ENCODE data around the gene KLHL36.

DNA sequence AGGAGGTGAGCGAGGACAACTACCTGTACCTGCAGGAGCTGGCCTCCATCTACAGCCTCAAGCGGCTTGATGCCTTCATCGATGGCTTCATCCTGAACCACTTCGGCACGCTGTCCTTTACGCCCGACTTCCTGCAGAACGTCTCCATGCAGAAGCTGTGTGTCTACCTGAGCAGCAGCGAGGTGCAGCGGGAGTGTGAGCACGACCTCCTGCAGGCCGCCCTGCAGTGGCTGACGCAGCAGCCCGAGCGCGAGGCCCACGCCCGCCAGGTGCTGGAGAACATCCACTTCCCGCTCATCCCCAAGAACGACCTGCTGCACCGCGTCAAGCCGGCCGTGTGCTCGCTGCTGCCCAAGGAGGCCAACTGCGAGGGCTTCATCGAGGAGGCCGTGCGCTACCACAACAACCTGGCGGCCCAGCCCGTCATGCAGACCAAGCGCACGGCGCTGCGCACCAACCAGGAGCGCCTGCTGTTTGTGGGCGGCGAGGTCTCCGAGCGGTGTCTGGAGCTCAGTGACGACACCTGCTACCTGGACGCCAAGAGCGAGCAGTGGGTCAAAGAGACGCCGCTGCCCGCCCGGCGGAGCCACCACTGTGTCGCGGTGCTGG lies 9.0 kb downstream of the KLHL36 start:
- TF ChIP-seq, protein P1, sequence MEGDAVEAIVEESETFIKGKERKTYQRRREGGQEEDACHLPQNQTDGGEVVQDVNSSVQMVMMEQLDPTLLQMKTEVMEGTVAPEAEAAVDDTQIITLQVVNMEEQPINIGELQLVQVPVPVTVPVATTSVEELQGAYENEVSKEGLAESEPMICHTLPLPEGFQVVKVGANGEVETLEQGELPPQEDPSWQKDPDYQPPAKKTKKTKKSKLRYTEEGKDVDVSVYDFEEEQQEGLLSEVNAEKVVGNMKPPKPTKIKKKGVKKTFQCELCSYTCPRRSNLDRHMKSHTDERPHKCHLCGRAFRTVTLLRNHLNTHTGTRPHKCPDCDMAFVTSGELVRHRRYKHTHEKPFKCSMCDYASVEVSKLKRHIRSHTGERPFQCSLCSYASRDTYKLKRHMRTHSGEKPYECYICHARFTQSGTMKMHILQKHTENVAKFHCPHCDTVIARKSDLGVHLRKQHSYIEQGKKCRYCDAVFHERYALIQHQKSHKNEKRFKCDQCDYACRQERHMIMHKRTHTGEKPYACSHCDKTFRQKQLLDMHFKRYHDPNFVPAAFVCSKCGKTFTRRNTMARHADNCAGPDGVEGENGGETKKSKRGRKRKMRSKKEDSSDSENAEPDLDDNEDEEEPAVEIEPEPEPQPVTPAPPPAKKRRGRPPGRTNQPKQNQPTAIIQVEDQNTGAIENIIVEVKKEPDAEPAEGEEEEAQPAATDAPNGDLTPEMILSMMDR (conservative IDR thresholded peaks at IDR 0.05; ENCODE audit: low read depth, low read length): no peak
- no peak for TF ChIP-seq EZH2 (IDR thresholded peaks at IDR 0.05; ENCODE audit: borderline replicate concordance, low read depth, low read length, poor library complexity, severe bottlenecking)

Measured in A673 (cell line).